IPS-NIHi7 (cell line): ENCODE measurements around the gene DHX40.
"Not testable (repeated sequence)": the region's sequence is repeated elsewhere in the genome, so short reads cannot be mapped to it uniquely, and the experiment has no call there.

Experiments used
- DNase-seq: peaks from one replicate; pipeline ENCODE4 v3.0.0; 2012; ENCODE audit warnings: mixed read lengths; ENCODE audit errors: extremely low spot score

DHX40 gene

DNA sequence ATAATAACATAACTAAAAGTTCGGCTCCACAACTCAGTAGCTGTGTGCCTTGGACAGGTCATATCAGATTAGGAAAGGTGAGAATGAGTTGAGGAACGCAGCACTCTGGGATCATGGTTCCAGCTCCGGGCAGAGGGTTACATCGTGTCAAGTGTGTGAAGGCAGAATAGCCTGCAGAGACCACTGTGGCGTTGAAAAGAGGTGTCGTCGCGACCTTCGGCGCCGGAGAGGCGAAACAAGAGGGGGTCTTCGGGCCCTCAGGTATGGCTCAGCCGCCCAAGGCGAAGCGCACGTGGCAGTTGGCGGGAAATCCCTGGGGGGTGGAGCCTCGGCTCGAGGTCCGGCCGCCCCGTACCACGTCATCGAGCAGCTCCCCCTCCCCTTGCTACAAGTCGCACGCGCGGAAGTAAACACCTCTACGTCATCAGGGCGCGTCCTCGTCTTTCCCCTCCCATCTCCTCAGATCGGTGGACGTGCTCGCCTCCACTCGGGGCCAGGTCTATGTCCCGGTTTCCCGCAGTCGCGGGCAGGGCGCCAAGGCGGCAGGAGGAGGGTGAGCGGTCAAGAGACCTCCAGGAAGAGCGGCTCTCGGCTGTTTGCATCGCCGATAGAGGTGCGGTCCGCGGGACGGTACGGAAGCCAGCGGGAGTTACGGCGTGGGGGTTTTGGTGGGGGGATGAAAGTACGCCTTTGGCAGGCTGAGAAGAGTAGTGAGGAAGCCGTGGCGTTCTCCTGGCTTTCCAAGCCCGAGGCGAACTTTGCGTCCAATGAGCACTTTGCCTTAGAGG lies at the start of gene DHX40:
Gene DHX40 (plus strand): TSS at position 440 of the 788 bp plus-strand sequence. CDS start 62 bp downstream, at position 502.
- peak; percentile 98 for DNase-seq

GRCh38 chr17:59516451-59516850 lies 49.0 kb upstream of the DHX40 start:
- DNase-seq: no peak

DNA sequence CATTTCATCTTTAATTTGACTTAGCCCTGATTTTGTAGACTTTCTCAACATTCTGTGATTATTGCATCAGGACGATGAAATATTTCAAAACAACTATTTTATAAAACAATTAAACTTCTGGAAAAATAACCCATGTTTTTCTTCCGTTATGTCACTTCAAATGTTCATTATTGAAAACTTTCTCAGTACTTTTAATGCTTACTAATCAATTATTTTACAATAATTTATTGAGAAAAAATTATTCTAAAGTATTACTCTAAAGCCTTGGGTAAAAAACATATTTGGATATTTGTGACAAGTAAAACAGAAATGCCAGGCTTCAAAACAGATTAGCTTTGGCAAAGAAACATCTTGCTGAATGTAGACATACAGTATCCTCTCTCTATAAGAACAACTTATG lies 46.3 kb upstream of the DHX40 start:
- DNase-seq: no peak

DNA sequence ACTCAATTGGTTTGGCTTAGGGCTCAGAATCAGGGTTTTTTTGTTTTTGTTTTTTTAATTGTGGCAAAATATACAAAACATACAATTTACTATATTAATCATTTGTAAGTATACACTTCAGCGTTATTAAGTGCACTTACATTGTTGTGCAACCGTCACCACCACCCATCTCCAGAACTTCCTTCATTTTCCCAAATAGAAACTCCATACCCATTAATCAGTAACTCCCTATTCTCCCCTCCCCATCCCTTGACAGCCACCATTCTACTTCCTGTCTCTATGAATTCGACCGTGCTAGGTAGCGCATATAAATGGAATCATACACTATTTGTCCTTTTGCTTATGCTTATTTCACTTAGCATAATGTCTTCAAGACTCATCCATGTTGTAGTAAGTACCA lies 45.2 kb upstream of the DHX40 start:
- DNase-seq: no peak

DNA sequence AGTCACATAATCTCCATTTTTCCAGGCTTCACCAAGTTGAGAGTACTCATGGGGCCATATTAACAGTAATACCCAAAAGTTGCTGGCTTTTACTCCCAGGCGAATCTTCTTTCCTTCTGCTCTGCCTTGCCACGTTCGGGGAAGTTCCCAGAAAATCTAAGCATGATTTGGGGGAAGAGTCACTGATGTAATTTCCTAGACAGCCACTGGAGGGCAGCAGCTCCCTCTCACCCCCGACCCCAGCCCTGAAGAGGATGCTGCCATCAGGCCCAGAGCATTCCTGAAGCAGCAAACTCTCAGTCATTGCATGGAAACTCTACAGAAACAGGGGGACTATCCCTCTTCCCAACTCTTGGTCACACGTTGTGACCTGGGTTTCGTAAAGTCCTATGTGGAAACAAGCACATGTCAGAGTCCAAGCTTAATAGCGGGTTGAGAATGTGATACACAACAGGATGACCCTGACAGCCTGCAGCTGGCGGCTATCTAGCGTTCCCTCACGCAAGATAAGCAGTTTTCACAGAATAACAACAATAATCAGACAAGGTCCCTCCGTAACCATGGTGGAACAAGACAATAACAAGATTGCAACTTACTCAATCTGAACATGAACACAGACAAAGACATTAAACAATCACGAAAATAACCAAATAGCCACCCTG lies 43.8 kb upstream of the DHX40 start:
- peak; percentile 94 for DNase-seq

DNA sequence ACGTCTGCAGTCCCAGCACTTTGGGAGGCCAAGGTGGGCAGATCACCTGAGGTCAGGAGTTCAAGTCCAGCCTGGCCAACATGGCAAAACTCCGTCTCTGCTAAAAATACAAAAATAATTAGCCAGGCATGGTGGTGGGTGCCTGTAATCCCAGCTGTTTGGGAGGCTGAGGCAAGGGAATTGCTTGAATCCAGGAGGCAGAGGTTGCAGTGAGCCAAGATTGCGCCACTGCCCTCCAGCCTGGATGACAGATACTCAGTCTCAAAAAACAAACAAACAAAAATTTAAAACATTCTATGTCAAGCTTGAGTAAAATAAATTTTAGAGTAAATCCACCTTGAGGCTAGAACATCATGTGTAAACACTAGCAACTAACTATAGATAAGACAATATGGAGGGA lies 40.5 kb upstream of the DHX40 start:
- DNase-seq: not testable (repeated sequence)

- DNase-seq: no peak
Observed at GRCh38 chr17:59525668-59526067, 39.7 kb upstream of the DHX40 start.

DNA sequence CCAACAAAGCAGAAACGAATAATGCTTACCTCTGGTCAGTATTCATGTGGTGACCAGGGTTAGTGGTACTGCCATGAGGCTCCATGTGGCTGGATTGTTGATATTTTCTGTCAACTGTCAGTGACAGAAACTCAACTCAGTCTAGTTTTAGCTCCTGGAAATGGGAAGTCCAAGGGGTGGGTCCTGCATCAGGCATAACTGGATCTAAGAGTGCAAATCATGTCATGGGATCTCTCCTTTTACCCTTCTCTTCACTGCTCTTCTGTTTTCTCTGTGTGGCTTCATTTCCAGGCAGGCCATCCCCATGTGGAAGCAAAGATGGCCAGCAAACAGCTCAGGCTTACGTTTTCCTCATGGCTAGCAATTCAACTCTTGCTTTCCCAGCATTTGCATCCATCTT lies 39.0 kb upstream of the DHX40 start:
- no peak for DNase-seq

DNA sequence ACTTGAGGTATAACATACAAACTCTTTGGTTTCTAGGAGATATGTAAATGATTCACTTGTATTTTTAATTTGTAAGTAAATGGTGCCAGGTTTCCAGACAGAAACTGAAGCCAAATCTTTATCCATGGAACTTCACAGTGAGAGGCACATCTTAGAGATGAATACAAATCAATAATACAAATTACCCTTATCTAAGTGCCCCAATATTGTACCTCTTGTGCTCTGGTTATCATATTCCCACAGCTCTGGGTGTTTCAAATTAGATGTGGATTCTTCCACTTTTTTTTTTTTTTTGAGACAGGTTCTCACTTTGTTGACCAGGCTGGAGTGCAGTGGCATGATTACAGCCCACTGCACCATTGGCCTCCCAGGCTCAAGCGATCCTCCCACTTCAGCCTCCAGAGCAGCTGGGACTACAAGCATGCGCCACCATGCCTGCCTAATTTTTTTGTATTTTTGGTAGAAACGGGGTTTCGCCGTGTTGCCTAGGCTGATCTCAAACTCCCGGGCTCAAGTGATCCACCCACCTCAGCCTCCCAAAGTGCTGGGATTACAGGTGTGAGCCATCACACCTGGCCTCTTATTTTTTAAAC lies 38.0 kb upstream of the DHX40 start:
- no peak for DNase-seq

DNA sequence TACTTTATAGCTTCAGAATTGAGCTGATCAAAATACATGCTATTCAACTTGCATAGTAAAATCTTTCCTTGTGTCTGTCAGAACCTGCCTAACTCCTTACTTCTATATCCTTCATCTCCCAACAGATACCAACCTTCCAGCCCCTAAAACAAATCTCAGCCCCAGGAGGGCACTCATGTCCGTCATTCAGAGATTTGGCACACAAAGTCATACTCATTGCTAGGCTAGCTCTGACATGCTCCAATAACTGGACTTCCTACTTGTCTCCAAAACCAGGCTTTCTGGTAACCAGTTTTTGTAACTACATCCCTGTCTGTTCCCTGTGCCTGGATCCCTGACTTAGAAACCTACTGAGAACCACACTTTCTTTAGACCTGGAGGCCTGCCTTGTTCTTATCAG lies 37.5 kb upstream of the DHX40 start:
- DNase-seq: no peak

DNA sequence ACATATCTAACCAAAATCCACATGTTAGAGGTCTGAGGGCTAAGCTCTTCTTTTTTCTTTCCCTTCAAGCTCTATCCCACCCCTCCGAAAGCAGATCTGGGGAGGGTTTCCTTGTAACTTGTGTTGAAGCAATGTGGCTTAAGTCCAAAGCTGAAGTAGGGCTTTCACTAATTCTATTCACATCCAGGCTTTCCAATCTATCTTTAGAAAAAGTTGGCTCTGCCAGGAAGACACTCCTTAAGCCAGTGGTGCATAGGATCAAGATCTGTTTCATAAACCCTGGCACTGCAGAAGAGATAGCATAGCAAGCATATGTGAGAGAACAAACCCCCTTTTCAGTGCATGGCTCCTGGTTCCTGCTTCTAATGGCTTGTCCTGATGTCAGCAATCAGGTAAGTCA lies 34.9 kb upstream of the DHX40 start:
- no peak for DNase-seq

DNA sequence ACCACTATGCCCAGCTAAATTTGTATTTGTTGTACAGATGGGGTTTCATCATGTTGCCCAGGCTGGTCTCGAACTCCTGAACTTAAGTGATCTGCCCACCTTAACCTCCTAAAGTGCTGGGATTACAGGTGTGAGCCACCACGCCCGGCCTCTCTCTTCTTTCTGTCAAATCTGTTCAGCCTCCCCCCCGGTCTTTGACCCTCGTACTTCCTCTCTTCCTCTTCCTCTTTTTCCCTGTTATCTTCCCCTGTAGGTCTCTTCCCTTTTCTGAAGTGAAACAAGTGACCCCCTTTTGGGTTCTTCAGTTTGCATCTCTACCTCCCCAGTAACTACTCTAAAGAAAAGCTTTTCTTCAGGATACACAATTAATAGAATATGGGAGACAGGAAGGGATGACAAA lies 31.7 kb upstream of the DHX40 start:
- DNase-seq: no peak

DNA sequence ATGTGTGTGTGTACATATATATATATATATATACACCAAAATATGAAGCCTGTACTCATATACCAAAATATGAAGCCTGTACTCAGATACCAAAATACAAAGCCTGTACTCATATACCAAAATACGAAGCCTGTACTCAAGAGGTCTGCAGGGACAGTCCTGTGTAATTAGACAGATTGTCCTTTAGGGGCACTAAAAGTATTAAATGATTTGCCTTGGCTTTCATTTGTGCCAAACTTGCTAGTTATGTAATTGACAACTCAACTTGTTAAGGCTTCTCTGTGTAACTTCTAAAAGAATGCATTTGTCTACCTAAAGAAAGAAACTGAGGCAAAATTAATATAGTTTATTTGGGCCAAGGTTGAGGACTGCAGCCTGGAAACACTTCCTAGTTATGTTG lies 30.8 kb upstream of the DHX40 start:
- no peak for DNase-seq

DNA sequence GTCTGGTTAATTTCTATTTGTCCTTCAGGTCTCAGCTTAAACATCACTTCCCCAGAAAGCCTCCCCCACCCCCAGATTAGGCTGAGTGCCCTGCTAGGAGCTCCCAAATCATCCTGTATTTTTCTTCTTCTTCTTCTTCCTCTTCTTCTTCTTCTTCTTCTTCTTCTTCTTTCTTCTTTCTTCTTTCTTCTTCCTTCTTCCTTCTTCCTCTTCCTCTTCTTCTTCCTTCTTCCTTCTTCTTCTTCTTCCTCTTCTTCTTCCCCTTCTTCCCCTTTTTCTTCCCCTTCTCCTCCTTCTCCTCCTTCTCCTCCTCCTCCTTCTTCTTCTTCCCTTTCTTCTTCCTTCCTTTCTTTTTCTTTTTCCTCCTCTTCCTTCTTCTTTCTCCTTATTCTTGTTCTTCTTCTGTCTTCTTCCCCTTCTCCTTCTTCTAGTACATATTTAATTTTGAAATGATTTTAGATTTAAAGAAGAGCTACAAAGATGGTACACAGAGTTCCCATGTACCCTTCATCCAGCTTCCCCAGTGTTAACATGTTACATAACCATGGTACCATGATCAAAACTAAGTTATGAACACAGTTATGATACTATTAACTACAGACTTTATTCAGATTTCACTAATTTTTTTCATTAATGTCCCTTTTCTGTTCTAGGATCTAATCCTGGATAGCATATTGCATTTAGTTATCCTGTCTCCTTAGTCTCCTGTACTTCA lies 27.1 kb upstream of the DHX40 start:
- no peak for DNase-seq

DNA sequence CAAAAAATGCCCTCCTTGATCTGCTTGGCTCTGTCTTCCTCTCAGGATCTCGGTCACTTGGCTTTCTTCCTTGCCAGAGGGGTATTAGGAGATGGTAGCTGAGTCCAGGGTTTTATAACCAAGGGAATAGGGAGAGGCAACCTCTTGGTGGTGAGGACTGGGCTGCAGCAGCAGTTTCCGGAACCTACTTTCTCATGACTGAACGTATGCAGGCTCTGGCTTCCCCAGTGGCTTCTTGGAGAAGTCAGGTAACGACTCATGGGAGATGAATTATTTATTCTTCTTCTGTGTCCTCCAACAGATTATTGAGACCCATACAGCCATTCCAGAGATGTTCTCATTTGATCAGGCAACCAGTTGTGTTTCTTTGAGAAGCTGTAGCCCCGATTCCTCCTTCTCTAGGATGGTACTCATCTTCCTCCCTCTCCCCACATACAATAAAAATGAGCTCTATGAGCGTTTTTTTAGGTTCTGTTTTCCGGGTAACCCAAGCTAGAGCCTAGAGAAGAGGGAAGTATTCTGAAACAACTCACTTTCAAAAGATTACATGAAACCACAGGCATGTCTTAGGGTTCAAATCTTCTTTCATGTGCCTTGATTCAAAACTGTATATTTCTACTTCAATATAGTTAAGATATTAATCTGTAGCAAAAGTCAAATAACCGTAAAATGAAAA lies 22.3 kb upstream of the DHX40 start:
- no peak for DNase-seq

- DNase-seq: no peak
Observed at GRCh38 chr17:59545942-59546341, 19.5 kb upstream of the DHX40 start.

DNA sequence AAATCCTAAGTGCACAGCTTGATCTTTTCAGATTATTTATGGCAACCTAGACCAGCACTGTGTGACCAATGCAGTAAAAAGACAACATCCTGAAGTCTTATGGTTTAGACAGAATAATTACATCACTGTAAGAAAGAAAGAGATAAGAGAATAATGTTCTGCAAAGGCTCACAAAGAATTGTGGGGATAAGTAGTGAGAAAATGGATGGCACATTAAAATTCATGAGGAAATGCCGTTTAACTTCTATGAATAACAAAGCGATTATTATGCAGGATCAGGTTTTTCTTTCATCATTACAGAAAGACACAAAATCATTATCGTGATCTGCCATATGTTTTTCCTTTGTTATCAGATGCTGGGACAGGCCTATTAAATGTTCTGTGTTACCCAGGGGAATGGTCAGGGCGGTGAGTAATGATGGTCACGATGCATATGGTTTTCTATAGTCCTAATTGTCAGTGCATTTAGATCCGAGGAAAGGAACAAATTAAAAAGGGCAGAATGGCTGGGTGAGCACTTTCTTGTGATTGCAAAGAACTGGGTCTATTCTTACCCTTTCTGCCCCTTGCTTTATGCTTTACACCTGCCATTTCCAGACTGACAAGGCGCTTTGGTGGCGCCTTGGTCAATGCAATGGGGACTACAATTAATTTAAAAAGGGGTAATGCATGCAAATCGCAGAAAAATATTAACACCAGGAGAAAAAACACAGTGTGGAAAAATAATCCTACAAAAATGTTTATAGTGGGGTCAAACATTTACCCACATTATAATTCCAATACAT lies 18.1 kb upstream of the DHX40 start:
- DNase-seq: no peak

GRCh38 chr17:59548985-59549384 lies 16.4 kb upstream of the DHX40 start:
- DNase-seq: not testable (repeated sequence)

GRCh38 chr17:59550703-59551102 lies 14.7 kb upstream of the DHX40 start:
- DNase-seq: no peak

- DNase-seq: no peak
Observed at GRCh38 chr17:59558039-59558438, 7.4 kb upstream of the DHX40 start.

DNA sequence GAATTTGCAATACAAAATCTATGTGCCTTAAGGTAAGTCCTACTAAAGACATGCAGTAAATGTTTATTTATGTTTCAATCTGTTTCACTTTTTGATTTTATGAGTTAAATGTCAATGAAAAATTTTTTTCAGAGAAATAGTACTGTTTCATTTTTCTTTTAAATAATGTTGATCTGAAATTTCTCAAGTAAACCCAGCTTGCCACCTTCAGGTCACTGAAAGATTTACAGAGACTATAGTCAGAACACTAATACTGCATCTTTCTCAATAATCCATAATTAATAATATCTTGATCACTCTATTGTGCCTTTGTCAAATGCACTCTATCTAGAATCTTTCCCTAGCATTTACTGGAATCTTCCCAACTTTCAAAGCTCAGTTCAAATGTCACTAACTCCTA lies 6.5 kb upstream of the DHX40 start:
- no peak for DNase-seq
